GM23248 (cell line): ENCODE results near the gene EEF1G. TPM values are rescaled to one million over a fixed set of nuclear protein-coding genes. Genes with fewer than 3 reads are reported as not detected.

Source experiments
- DNase-seq: peaks from one replicate; pipeline ENCODE4 v3.0.0-alpha.2; 2015
- H2AFZ ChIP-seq: fragments of 200-600 bp; sonication (generic); 2 replicates; pipeline ENCODE4 v1.6.1; 2016; ENCODE audit warnings: antibody characterized with exemption
- H3F3A ChIP-seq: fragments of 200-600 bp; sonication (generic); 2 replicates; pipeline ENCODE4 v1.6.1; 2016; ENCODE audit warnings: mild to moderate bottlenecking, antibody characterized with exemption, mixed run types; ENCODE audit not compliant: insufficient read depth
- H3K27ac ChIP-seq: fragments of 200-600 bp; sonication (generic); 2 replicates; pipeline ENCODE4 v1.5.1; 2016; ENCODE audit warnings: mild to moderate bottlenecking
- H3K27me3 ChIP-seq: fragments of 200-600 bp; sonication (generic); replicated peaks from 2 replicates; pipeline ENCODE4 v1.6.1; 2016; ENCODE audit warnings: mild to moderate bottlenecking; ENCODE audit not compliant: insufficient read depth
- H3K36me3 ChIP-seq: fragments of 200-600 bp; sonication (generic); 2 replicates; pipeline ENCODE4 v1.6.1; 2016; ENCODE audit warnings: low read depth, mild to moderate bottlenecking
- H3K4me1 ChIP-seq: fragments of 200-600 bp; sonication (generic); 2 replicates; pipeline ENCODE4 v1.6.1; 2016; ENCODE audit warnings: mild to moderate bottlenecking; ENCODE audit not compliant: insufficient read depth
- H3K4me2 ChIP-seq: fragments of 200-600 bp; sonication (generic); one replicate; pipeline ENCODE4 v1.6.1; 2016; ENCODE audit warnings: mild to moderate bottlenecking; ENCODE audit not compliant: unreplicated experiment
- H3K4me3 ChIP-seq: fragments of 200-600 bp; sonication (generic); 2 replicates; pipeline ENCODE4 v1.5.1; 2016; ENCODE audit warnings: mild to moderate bottlenecking
- H3K79me2 ChIP-seq: fragments of 200-600 bp; sonication (generic); 2 replicates; pipeline ENCODE4 v1.6.1; 2016; ENCODE audit warnings: mild to moderate bottlenecking; ENCODE audit not compliant: insufficient read depth
- H3K9ac ChIP-seq: fragments of 200-600 bp; sonication (generic); 2 replicates; pipeline ENCODE4 v1.6.1; 2016; ENCODE audit warnings: mild to moderate bottlenecking
- H3K9me2 ChIP-seq: fragments of 200-600 bp; sonication (generic); 2 replicates; pipeline ENCODE4 v1.6.1; 2016; ENCODE audit warnings: mixed run types, mild to moderate bottlenecking, moderate library complexity; ENCODE audit not compliant: insufficient read depth
- H3K9me3 ChIP-seq: fragments of 200-600 bp; sonication (generic); one replicate; pipeline ENCODE4 v1.6.1; 2017; ENCODE audit warnings: low read depth
- H4K20me1 ChIP-seq: fragments of 200-600 bp; sonication (generic); 2 replicates; pipeline ENCODE4 v1.6.0; 2016; ENCODE audit not compliant: insufficient read depth
- EZH2 ChIP-seq: fragments of 200-600 bp; sonication (generic); IDR thresholded peaks from 2 replicates; pipeline ENCODE4 v1.6.1; 2018; ENCODE audit warnings: antibody characterized with exemption, mild to moderate bottlenecking; ENCODE audit not compliant: insufficient read depth, poor library complexity, severe bottlenecking
- EZH2phosphoT487 ChIP-seq: fragments of 200-600 bp; sonication (generic); IDR thresholded peaks from 2 replicates; pipeline ENCODE4 v1.6.1; 2018; ENCODE audit warnings: antibody characterized with exemption, moderate library complexity, mild to moderate bottlenecking, low read depth; ENCODE audit not compliant: insufficient read depth
- WGBS, 2 experiments: methylation state at CpG; one replicate each; pipeline ENCODE4 v1.1.6; 2015 to 2017; ENCODE audit warnings: low lambda C conversion rate in 2 of 2, low coverage in 1 of 2; ENCODE audit errors: missing lambda C conversion rate in 2 of 2; 5-methylcytosine and 5-hydroxymethylcytosine counted together
- in situ Hi-C: fragments of 300-500 bp; cut with MboI; formaldehyde crosslinking; loops from 2 replicates; pipeline ENCODE4 v1.15.0; 2020
- polyA plus RNA-seq: library from polyadenylated mRNA; unstranded; fragments of >200 nt; fragmentation: Nextera tagmentation; extraction: Ambion mirVana; gene quantifications from 2 replicates; pipeline ENCODE4 v1.2.1, GENCODE V29; 2016
- total RNA-seq: library from RNA; depleted of rRNA; stranded (reverse); fragments of >200 nt; shearing (Covaris generic); gene quantifications from 2 replicates; pipeline ENCODE4 v1.2.3, GENCODE V29; 2014

EEF1G gene
- total and polyA plus RNA-seq, 2 experiments from 2014 or later = 533 to 1,677 TPM

DNA sequence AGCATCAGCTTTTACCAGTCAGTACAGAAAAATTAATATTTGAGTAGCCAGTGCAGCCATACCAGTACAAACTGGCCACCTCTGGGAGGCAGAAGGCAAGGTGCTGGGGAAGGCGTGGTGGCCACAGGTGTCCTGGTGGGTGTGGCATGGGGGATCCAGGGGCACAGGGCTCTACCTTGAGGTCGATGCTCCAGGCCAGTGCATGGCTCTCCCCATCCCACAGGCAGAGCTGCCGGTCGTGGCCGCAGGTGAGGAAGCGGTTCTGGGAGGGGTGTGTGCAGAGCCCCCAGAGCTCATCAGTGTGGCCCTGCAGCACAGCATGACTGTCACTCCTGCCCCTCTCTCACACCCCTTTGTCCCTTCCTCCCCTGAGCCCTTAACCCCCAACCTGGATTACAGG is 31.8 kb upstream of the EEF1G start:
- TF ChIP-seq EZH2phosphoT487 = no peak
- TF ChIP-seq EZH2 = no peak
- 90 to 93% methylated on average over 5 to 6 of the region's 6 CpGs for whole genome bisulfite sequencing, 2 experiments

DNA sequence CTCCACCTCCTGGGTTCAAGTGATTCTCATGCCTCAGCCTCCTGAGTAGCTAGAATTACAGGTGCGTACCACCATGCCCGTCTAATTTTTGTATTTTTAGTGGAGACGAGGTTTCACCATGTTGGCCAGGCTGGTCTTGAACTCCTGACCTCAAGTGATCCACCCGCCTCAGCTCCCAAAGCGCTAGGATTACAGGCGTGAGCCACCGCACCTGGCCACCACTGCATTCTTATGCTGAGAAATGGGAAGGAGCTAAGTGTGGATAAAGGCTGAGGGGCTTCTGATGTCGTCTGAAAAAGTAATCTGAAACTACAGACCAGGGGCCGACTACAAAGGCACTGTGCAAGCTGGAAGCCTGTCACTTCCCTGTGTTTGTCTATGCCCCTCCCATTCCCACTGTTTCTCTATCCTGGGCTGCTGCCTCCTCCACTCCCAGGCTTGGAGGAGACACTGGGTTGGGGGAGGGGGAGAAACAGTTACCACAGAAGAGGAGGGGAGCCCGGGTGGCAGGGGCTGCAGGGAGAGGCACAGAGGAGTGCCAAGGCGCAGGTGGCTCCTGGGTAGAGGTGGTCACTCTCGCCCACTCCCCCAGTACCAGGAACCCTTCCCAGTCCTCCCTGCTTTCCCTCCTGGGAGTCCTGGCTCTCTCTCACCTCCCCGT is 30.9 kb upstream of the EEF1G start:
- DNase-seq = no peak
- Histone ChIP-seq H2AFZ (no peak overlapping the region), H3F3A (peaks cover 20% of the 10 kb centered on the region), H3K79me2 (peaks cover 28% of the 10 kb centered on the region), H3K4me1 (peaks cover 9% of the 10 kb centered on the region), H3K36me3 (peaks cover 8% of the 10 kb centered on the region; the same call in 1 of the 2 replicates), H3K9me2 (no peaks in the 10 kb centered on the region), H3K9me3 (no peaks in the 10 kb centered on the region), H3K4me3 (no peak overlapping the region), H4K20me1 (no peaks in the 10 kb centered on the region), H3K27me3 (no peaks in the 10 kb centered on the region), H3K4me2 (no peak overlapping the region), H3K27ac (no peak overlapping the region), H3K9ac (no peak overlapping the region)
- 90 to 92% methylated on average over 13 of the region's 13 CpGs for WGBS, 2 experiments
- in situ Hi-C loops = no loop called here
- no peak for TF ChIP-seq EZH2phosphoT487
- no peak for TF ChIP-seq EZH2

More for the DNA sequence above, 31.8 kb upstream of the EEF1G start:
- H3K4me1 ChIP-seq = peaks cover under 1% of the 10 kb centered on the region; the same call in 1 of the 2 replicates
- H2AFZ ChIP-seq = no peak overlapping the region
- H3K9ac ChIP-seq = no peak overlapping the region
- H3K4me3 ChIP-seq = no peak overlapping the region
- no peak overlapping the region for H3K4me2 ChIP-seq
- H3K27ac ChIP-seq = no peak overlapping the region
- peaks cover 28% of the 10 kb centered on the region for H3K79me2 ChIP-seq
- no peaks in the 10 kb centered on the region for H3K9me2 ChIP-seq
- no peaks in the 10 kb centered on the region for H4K20me1 ChIP-seq
- H3K27me3 ChIP-seq = no peaks in the 10 kb centered on the region
- in situ Hi-C loops = no loop called here
- no peak for DNase-seq
- H3K36me3 ChIP-seq = peaks cover 4% of the 10 kb centered on the region; the same call in 1 of the 2 replicates
- H3F3A ChIP-seq = peaks cover 13% of the 10 kb centered on the region
- H3K9me3 ChIP-seq = no peaks in the 10 kb centered on the region

DNA sequence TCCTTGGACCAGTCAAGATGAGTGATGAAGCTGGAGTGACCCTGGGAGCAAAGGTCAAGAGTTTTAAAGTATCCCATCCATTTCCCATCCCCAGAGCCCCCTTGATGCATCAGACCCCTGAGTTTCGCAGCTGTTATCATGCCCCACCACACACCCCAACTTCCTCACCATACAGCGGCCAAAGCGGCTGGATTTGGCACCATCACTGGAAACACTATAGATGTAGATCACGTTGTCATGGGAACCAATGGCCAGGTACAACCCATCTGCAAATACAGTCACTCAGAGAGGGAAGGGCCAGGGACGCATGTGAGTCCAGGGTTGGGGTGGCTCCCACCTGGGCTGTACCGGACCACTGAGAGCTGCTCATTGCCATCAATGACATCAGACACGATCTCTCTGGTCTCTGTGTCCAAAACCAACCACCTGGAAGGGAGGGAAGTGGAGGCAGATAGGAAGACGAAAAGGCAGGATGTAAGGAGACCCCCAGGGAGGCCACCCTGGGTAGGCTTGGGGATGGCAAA is 30.1 kb upstream of the EEF1G start:
- Histone ChIP-seq H3F3A (peaks cover 21% of the 10 kb centered on the region), H2AFZ (no peak overlapping the region), H3K4me3 (no peak overlapping the region), H4K20me1 (no peaks in the 10 kb centered on the region), H3K27ac (no peak overlapping the region), H3K9me2 (no peaks in the 10 kb centered on the region), H3K4me1 (peaks cover 15% of the 10 kb centered on the region), H3K79me2 (peaks cover 32% of the 10 kb centered on the region), H3K9me3 (no peaks in the 10 kb centered on the region), H3K36me3 (peaks cover 8% of the 10 kb centered on the region; the same call in 1 of the 2 replicates), H3K4me2 (no peak overlapping the region), H3K9ac (no peak overlapping the region), H3K27me3 (no peaks in the 10 kb centered on the region)
- in situ Hi-C loops = no loop called here
- WGBS, 2 experiments = 97 to 98% methylated on average over 8 of the region's 8 CpGs
- no peak for TF ChIP-seq EZH2
- no peak for TF ChIP-seq EZH2phosphoT487
- DNase-seq = no peak

DNA sequence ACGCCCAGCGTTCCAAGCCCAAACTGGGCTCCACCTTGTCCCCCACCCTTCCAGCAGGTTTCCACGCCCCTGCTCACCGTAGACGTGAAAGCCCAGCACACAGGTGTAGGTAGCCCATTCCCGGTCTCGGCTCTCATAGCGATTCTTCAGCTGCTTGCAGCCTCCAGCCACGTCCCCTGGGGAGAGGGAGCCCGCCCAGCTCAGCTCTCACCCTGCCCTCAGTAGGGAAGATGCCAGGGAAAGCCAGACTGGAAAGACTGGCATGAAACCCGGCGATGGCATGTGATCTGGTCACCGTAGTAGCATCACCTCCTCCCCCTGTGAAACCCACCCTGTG is 29.3 kb upstream of the EEF1G start:
- in situ Hi-C loops = no loop called here
- DNase-seq = no peak
- H3K79me2 ChIP-seq = peaks cover 37% of the 10 kb centered on the region
- H4K20me1 ChIP-seq = no peaks in the 10 kb centered on the region
- no peak overlapping the region for H2AFZ ChIP-seq
- TF ChIP-seq EZH2 (no peak), EZH2phosphoT487 (no peak)
- peaks cover 29% of the 10 kb centered on the region for H3F3A ChIP-seq
- H3K9me3 ChIP-seq = no peaks in the 10 kb centered on the region
- peaks cover 16% of the 10 kb centered on the region; the same call in 1 of the 2 replicates for H3K36me3 ChIP-seq
- H3K27ac ChIP-seq = no peak overlapping the region
- no peaks in the 10 kb centered on the region for H3K27me3 ChIP-seq
- H3K4me3 ChIP-seq = no peak overlapping the region
- H3K4me2 ChIP-seq = no peak overlapping the region
- WGBS, 2 experiments = 40 to 50% methylated on average over 13 of the region's 13 CpGs
- H3K4me1 ChIP-seq = peaks cover 20% of the 10 kb centered on the region
- H3K9me2 ChIP-seq = no peaks in the 10 kb centered on the region
- no peak overlapping the region for H3K9ac ChIP-seq
